ENCODE data around the gene MYL5. TPM values are rescaled to one million over a fixed set of nuclear protein-coding genes. Genes with fewer than 3 reads are reported as not detected.
A peak's percentile ranks its signal among the peaks of the same experiment; 100 is the strongest.

MYL5 gene
- total and polyA plus RNA-seq, 2 of the 13 experiments (the other 11 are each of a cell fraction or from before 2014, with no cell fraction given), result 6.5 to 16.0 TPM

GRCh38 chr4:709348-709747 lies 35.0 kb downstream of the MYL5 start:
- no peak for DNase-seq (ENCODE audit: low spot score)

More at GRCh38 chr4:709348-709747, 35.0 kb downstream of the MYL5 start:
- H3K4me1 ChIP-seq (ENCODE audit: insufficient read depth, low read length), result peaks cover 49% of the 10 kb centered on the region
- BruUV-seq (replicated peaks), result TSS peak; percentile 53
- TF ChIP-seq SNAPC4 (CRISPR knock-in tag; IDR thresholded peaks at IDR 0.05) (no peak), ARID5B (CRISPR knock-in tag; IDR thresholded peaks at IDR 0.05) (no peak), RNF219 (CRISPR knock-in tag; IDR thresholded peaks at IDR 0.05) (no peak), ZNF24 (IDR thresholded peaks at IDR 0.05) (peak; percentile 89)
- in situ Hi-C loops (cut with HindIII; ENCODE audit: extremely low pct_ligation_motif_present, low pct_unique_long_range_greater_than_20kb) (no loop called here), intact Hi-C loops (cut with micrococcal nuclease; ENCODE audit: unreplicated experiment) (no loop called here)
- H3K4me3 ChIP-seq (replicated peaks in 1 of 3; ENCODE audit: insufficient read depth in 1 of 3, low read depth in 2 of 3, low read length in 3 of 3), result no peak overlapping the region
- no peak overlapping the region for H3K9ac ChIP-seq (ENCODE audit: insufficient read depth, low read depth, low read length)
- no peak overlapping the region for H2AFZ ChIP-seq (ENCODE audit: low read length)
- H3K9me3 ChIP-seq (ENCODE audit: low read length), result no peaks in the 10 kb centered on the region
- H3K79me2 ChIP-seq (ENCODE audit: insufficient read depth, low read length), result peaks cover 67% of the 10 kb centered on the region
- 96% methylated on average over 6 of the region's 6 CpGs for WGBS (ENCODE audit: low lambda C conversion rate)
- FAIRE-seq, result no peak
- H3K27ac ChIP-seq (ENCODE audit: extremely low read length, insufficient read depth, low read length), result peak overlapping the region; percentile 12
- no peak for ATAC-seq
- ChIA-PET CTCF (ENCODE audit: low intra/inter-chr PET ratio, low total read pairs) (no interaction called here), POLR2A (interaction anchor here (1.6 kb wide), 1 partner anchor 15 kb away, joined by 3 read pairs; no protein-coding TSS in a partner anchor)
- H3K27me3 ChIP-seq (ENCODE audit: control insufficient read depth in 1 of 2, insufficient read depth in 2 of 2, low read length in 2 of 2), result peaks cover 0 to 3% of the 10 kb centered on the region in 2 experiments; a peak in 1 of 5 replicates
- H3K4me2 ChIP-seq (ENCODE audit: low read depth, low read length), result peak overlapping the region; percentile 31
- peaks cover 2 to 9% of the 10 kb centered on the region in 2 experiments; a peak in 3 of 5 replicates for H3K36me3 ChIP-seq (replicated peaks in 1 of 2; ENCODE audit: control insufficient read depth in 1 of 2, insufficient read depth in 2 of 2, low read length in 2 of 2)
- peaks cover 40% of the 10 kb centered on the region for H4K20me1 ChIP-seq (ENCODE audit: insufficient read depth, low read length)
